ENCODE results near the gene GMFB. TPM values are rescaled to one million over a fixed set of nuclear protein-coding genes. Genes with fewer than 3 reads are reported as not detected.
"Not testable (repeated sequence)": the region's sequence is repeated elsewhere in the genome, so short reads cannot be mapped to it uniquely, and the experiment has no call there.

The GMFB gene
- total RNA-seq, 2 experiments from 2014 or later: 45.7 to 82.2 TPM

GRCh38 chr14:54457609-54457996, 31.2 kb downstream of the GMFB start:
- Histone ChIP-seq H3K4me2 (ENCODE audit: low read length) (no peak overlapping the region), H3K4me3 (ENCODE audit: low read depth, low read length, poor library complexity, severe bottlenecking) (no peak overlapping the region), H3K9me2 (ENCODE audit: insufficient read depth, low read length) (no peaks in the 10 kb centered on the region), H4K20me1 (ENCODE audit: insufficient read depth, low read length) (no peaks in the 10 kb centered on the region), H3K79me2 (ENCODE audit: insufficient read depth, low read depth, low read length) (no peaks in the 10 kb centered on the region), H3K27ac (ENCODE audit: low read depth, low read length, poor library complexity, severe bottlenecking) (no peak overlapping the region), H2AFZ (ENCODE audit: low read length) (no peak overlapping the region), H3K9me3 (ENCODE audit: low read length) (peaks cover 8% of the 10 kb centered on the region; the same call in 1 of the 2 replicates), H3K36me3 (ENCODE audit: insufficient read depth, low read length) (no peaks in the 10 kb centered on the region), H3K4me1 (ENCODE audit: insufficient read depth, low read length, poor library complexity, severe bottlenecking) (no peaks in the 10 kb centered on the region)
- CTCF ChIA-PET (ENCODE audit: unreplicated experiment): no interaction called here
- POLR2A ChIA-PET: interaction anchor here (0.7 to 1.4 kb wide), 4 partner anchors 11 to 517 kb away, joined by 3 to 5 read pairs (median 5); no protein-coding TSS in a partner anchor
- DNase-seq (ENCODE audit: low spot score): no peak
- TF ChIP-seq CTCF (conservative IDR thresholded peaks at IDR 0.05; ENCODE audit: low read length) (no peak), EZH2phosphoT487 (IDR thresholded peaks at IDR 0.05; ENCODE audit: borderline replicate concordance, low read depth, low read length) (no peak)
- BruUV-seq (replicated peaks): no TSS peak
- intact Hi-C loops (cut with micrococcal nuclease; ENCODE audit: unreplicated experiment): no loop called here

GRCh38 chr14:54456820-54457608, 31.8 kb downstream of the GMFB start:
- intact Hi-C loops (cut with micrococcal nuclease; ENCODE audit: unreplicated experiment); H3K9me3 ChIP-seq (ENCODE audit: low read length); H3K36me3 ChIP-seq (ENCODE audit: insufficient read depth, low read length); H3K4me1 ChIP-seq (ENCODE audit: insufficient read depth, low read length, poor library complexity, severe bottlenecking); H3K27ac ChIP-seq (ENCODE audit: low read depth, low read length, poor library complexity, severe bottlenecking); BruUV-seq (replicated peaks); H4K20me1 ChIP-seq (ENCODE audit: insufficient read depth, low read length); DNase-seq (ENCODE audit: low spot score); CTCF ChIA-PET (ENCODE audit: unreplicated experiment); H3K9me2 ChIP-seq (ENCODE audit: insufficient read depth, low read length); H2AFZ ChIP-seq (ENCODE audit: low read length); H3K79me2 ChIP-seq (ENCODE audit: insufficient read depth, low read depth, low read length); H3K4me2 ChIP-seq (ENCODE audit: low read length); H3K4me3 ChIP-seq (ENCODE audit: low read depth, low read length, poor library complexity, severe bottlenecking): not testable (repeated sequence)
- POLR2A ChIA-PET: interaction anchor here (0.5 to 1.4 kb wide), 7 partner anchors 10 to 540 kb away, joined by 3 to 5 read pairs (median 5); no protein-coding TSS in a partner anchor

- H3K4me2 ChIP-seq (ENCODE audit: low read length): no peak overlapping the region
- no peaks in the 10 kb centered on the region for H3K9me2 ChIP-seq (ENCODE audit: insufficient read depth, low read length)
- H4K20me1 ChIP-seq (ENCODE audit: insufficient read depth, low read length): no peaks in the 10 kb centered on the region
- no peak overlapping the region for H2AFZ ChIP-seq (ENCODE audit: low read length)
- H3K27ac ChIP-seq (ENCODE audit: low read depth, low read length, poor library complexity, severe bottlenecking): no peak overlapping the region
- DNase-seq (ENCODE audit: low spot score): no peak
- H3K36me3 ChIP-seq (ENCODE audit: insufficient read depth, low read length): no peaks in the 10 kb centered on the region
- peaks cover 8% of the 10 kb centered on the region; the same call in 1 of the 2 replicates for H3K9me3 ChIP-seq (ENCODE audit: low read length)
- no peak for TF ChIP-seq EZH2phosphoT487 (IDR thresholded peaks at IDR 0.05; ENCODE audit: borderline replicate concordance, low read depth, low read length)
- no peak for TF ChIP-seq CTCF (conservative IDR thresholded peaks at IDR 0.05; ENCODE audit: low read length)
- H3K79me2 ChIP-seq (ENCODE audit: insufficient read depth, low read depth, low read length): no peaks in the 10 kb centered on the region
- intact Hi-C loops (cut with micrococcal nuclease; ENCODE audit: unreplicated experiment): no loop called here
- H3K4me3 ChIP-seq (ENCODE audit: low read depth, low read length, poor library complexity, severe bottlenecking): no peak overlapping the region
- no TSS peak for BruUV-seq (replicated peaks)
- POLR2A ChIA-PET: interaction anchor here (0.6 to 0.7 kb wide), 3 partner anchors 10 to 336 kb away, joined by 3 read pairs; no protein-coding TSS in a partner anchor
- CTCF ChIA-PET (ENCODE audit: unreplicated experiment): no interaction called here
- no peaks in the 10 kb centered on the region for H3K4me1 ChIP-seq (ENCODE audit: insufficient read depth, low read length, poor library complexity, severe bottlenecking)
Observed at GRCh38 chr14:54455363-54455762, 33.4 kb downstream of the GMFB start.

GRCh38 chr14:54453990-54454389, 34.8 kb downstream of the GMFB start:
- intact Hi-C loops (cut with micrococcal nuclease; ENCODE audit: unreplicated experiment); BruUV-seq (replicated peaks); CTCF ChIA-PET (ENCODE audit: unreplicated experiment): not testable (repeated sequence)

More at GRCh38 chr14:54453990-54454389, 34.8 kb downstream of the GMFB start:
- H3K27ac ChIP-seq (ENCODE audit: low read depth, low read length, poor library complexity, severe bottlenecking); DNase-seq (ENCODE audit: low spot score); H3K4me3 ChIP-seq (ENCODE audit: low read depth, low read length, poor library complexity, severe bottlenecking); H3K4me2 ChIP-seq (ENCODE audit: low read length); H3K36me3 ChIP-seq (ENCODE audit: insufficient read depth, low read length); H2AFZ ChIP-seq (ENCODE audit: low read length); H3K9me3 ChIP-seq (ENCODE audit: low read length); H3K4me1 ChIP-seq (ENCODE audit: insufficient read depth, low read length, poor library complexity, severe bottlenecking); H4K20me1 ChIP-seq (ENCODE audit: insufficient read depth, low read length); POLR2A ChIA-PET; H3K79me2 ChIP-seq (ENCODE audit: insufficient read depth, low read depth, low read length); H3K9me2 ChIP-seq (ENCODE audit: insufficient read depth, low read length): not testable (repeated sequence)

All from OCI-LY7 (cell line).